Measurements from ENCODE around the gene ACVR1B.

The ACVR1B gene

GRCh38 chr12:51925346-51926063, 26.0 kb upstream of the ACVR1B start:
- H3K4me3 Mint-ChIP-seq, result no peak overlapping the region
- no peaks in the 10 kb centered on the region for H3K36me3 Mint-ChIP-seq (ENCODE audit: low read depth)
- H3K4me1 Mint-ChIP-seq (ENCODE audit: low read depth), result peaks cover 10% of the 10 kb centered on the region
- peaks cover 4% of the 10 kb centered on the region for H3K27me3 Mint-ChIP-seq
- H3K27ac Mint-ChIP-seq, result no peak overlapping the region
- no peaks in the 10 kb centered on the region for H3K9me3 Mint-ChIP-seq

GRCh38 chr12:51926064-51926632, 25.4 kb upstream of the ACVR1B start:
- H3K36me3 Mint-ChIP-seq (ENCODE audit: low read depth), result no peaks in the 10 kb centered on the region
- no peaks in the 10 kb centered on the region for H3K9me3 Mint-ChIP-seq
- H3K27ac Mint-ChIP-seq, result no peak overlapping the region
- peaks cover 10% of the 10 kb centered on the region for H3K4me1 Mint-ChIP-seq (ENCODE audit: low read depth)
- H3K4me3 Mint-ChIP-seq, result no peak overlapping the region
- peaks cover 4% of the 10 kb centered on the region for H3K27me3 Mint-ChIP-seq

- no peaks in the 10 kb centered on the region for H3K36me3 Mint-ChIP-seq (ENCODE audit: low read depth)
- no peak overlapping the region for H3K27ac Mint-ChIP-seq
- peaks cover 10% of the 10 kb centered on the region for H3K4me1 Mint-ChIP-seq (ENCODE audit: low read depth)
- H3K27me3 Mint-ChIP-seq, result peaks cover 4% of the 10 kb centered on the region
- H3K9me3 Mint-ChIP-seq, result no peaks in the 10 kb centered on the region
- no peak overlapping the region for H3K4me3 Mint-ChIP-seq
Observed at GRCh38 chr12:51926718-51927117, 24.8 kb upstream of the ACVR1B start.

GRCh38 chr12:51932218-51933076, 19.1 kb upstream of the ACVR1B start:
- H3K4me3 Mint-ChIP-seq, result no peak overlapping the region
- no peaks in the 10 kb centered on the region for H3K27me3 Mint-ChIP-seq
- H3K4me1 Mint-ChIP-seq (ENCODE audit: low read depth), result no peaks in the 10 kb centered on the region
- no peaks in the 10 kb centered on the region for H3K36me3 Mint-ChIP-seq (ENCODE audit: low read depth)
- H3K9me3 Mint-ChIP-seq, result no peaks in the 10 kb centered on the region
- no peak overlapping the region for H3K27ac Mint-ChIP-seq

- H3K9me3 Mint-ChIP-seq, result no peaks in the 10 kb centered on the region
- H3K36me3 Mint-ChIP-seq (ENCODE audit: low read depth), result no peaks in the 10 kb centered on the region
- H3K27me3 Mint-ChIP-seq, result no peaks in the 10 kb centered on the region
- H3K27ac Mint-ChIP-seq, result no peak overlapping the region
- no peaks in the 10 kb centered on the region for H3K4me1 Mint-ChIP-seq (ENCODE audit: low read depth)
- no peak overlapping the region for H3K4me3 Mint-ChIP-seq
Observed at GRCh38 chr12:51934080-51934479, 17.4 kb upstream of the ACVR1B start.

GRCh38 chr12:51937926-51938325, 13.6 kb upstream of the ACVR1B start:
- Mint-ChIP-seq H3K27ac (no peak overlapping the region), H3K36me3 (ENCODE audit: low read depth) (no peaks in the 10 kb centered on the region), H3K4me3 (no peak overlapping the region), H3K4me1 (ENCODE audit: low read depth) (no peaks in the 10 kb centered on the region), H3K9me3 (no peaks in the 10 kb centered on the region), H3K27me3 (no peaks in the 10 kb centered on the region)

- H3K27me3 Mint-ChIP-seq, result no peaks in the 10 kb centered on the region
- H3K27ac Mint-ChIP-seq, result no peak overlapping the region
- H3K9me3 Mint-ChIP-seq, result no peaks in the 10 kb centered on the region
- H3K36me3 Mint-ChIP-seq (ENCODE audit: low read depth), result no peaks in the 10 kb centered on the region
- H3K4me3 Mint-ChIP-seq, result no peak overlapping the region
- no peaks in the 10 kb centered on the region for H3K4me1 Mint-ChIP-seq (ENCODE audit: low read depth)
Observed at GRCh38 chr12:51938726-51939125, 12.8 kb upstream of the ACVR1B start.

GRCh38 chr12:51941011-51941581, 10.4 kb upstream of the ACVR1B start:
- H3K9me3 Mint-ChIP-seq, result peaks cover 12% of the 10 kb centered on the region
- peaks cover 4% of the 10 kb centered on the region for H3K27me3 Mint-ChIP-seq
- H3K4me1 Mint-ChIP-seq (ENCODE audit: low read depth), result no peaks in the 10 kb centered on the region
- H3K4me3 Mint-ChIP-seq, result no peak overlapping the region
- H3K27ac Mint-ChIP-seq, result no peak overlapping the region
- H3K36me3 Mint-ChIP-seq (ENCODE audit: low read depth), result peaks cover 4% of the 10 kb centered on the region

- no peaks in the 10 kb centered on the region for H3K4me1 Mint-ChIP-seq (ENCODE audit: low read depth)
- peaks cover 12% of the 10 kb centered on the region for H3K9me3 Mint-ChIP-seq
- no peak overlapping the region for H3K27ac Mint-ChIP-seq
- peaks cover 4% of the 10 kb centered on the region for H3K36me3 Mint-ChIP-seq (ENCODE audit: low read depth)
- H3K27me3 Mint-ChIP-seq, result peaks cover 4% of the 10 kb centered on the region
- no peak overlapping the region for H3K4me3 Mint-ChIP-seq
Observed at GRCh38 chr12:51941604-51942003, 9.9 kb upstream of the ACVR1B start.

- Mint-ChIP-seq H3K4me3 (no peak overlapping the region), H3K27ac (no peak overlapping the region), H3K36me3 (ENCODE audit: low read depth) (peaks cover 4% of the 10 kb centered on the region), H3K9me3 (peaks cover 12% of the 10 kb centered on the region), H3K4me1 (ENCODE audit: low read depth) (no peaks in the 10 kb centered on the region), H3K27me3 (peaks cover 4% of the 10 kb centered on the region)
Observed at GRCh38 chr12:51942056-51942455, 9.4 kb upstream of the ACVR1B start.

- H3K36me3 Mint-ChIP-seq (ENCODE audit: low read depth), result peaks cover 4% of the 10 kb centered on the region
- H3K4me1 Mint-ChIP-seq (ENCODE audit: low read depth), result no peaks in the 10 kb centered on the region
- H3K27ac Mint-ChIP-seq, result no peak overlapping the region
- peaks cover 4% of the 10 kb centered on the region for H3K27me3 Mint-ChIP-seq
- no peak overlapping the region for H3K4me3 Mint-ChIP-seq
- peaks cover 12% of the 10 kb centered on the region for H3K9me3 Mint-ChIP-seq
Observed at GRCh38 chr12:51942501-51943000, 8.9 kb upstream of the ACVR1B start.

GRCh38 chr12:51943346-51943745, 8.2 kb upstream of the ACVR1B start:
- Mint-ChIP-seq H3K4me3 (no peak overlapping the region), H3K27me3 (peaks cover 4% of the 10 kb centered on the region), H3K9me3 (peaks cover 12% of the 10 kb centered on the region)

GRCh38 chr12:51944608-51945233, 6.8 kb upstream of the ACVR1B start:
- Mint-ChIP-seq H3K36me3 (ENCODE audit: low read depth) (peaks cover 4% of the 10 kb centered on the region), H3K27ac (no peak overlapping the region), H3K9me3 (peaks cover 12% of the 10 kb centered on the region), H3K27me3 (peaks cover 10% of the 10 kb centered on the region), H3K4me3 (no peak overlapping the region), H3K4me1 (ENCODE audit: low read depth) (no peaks in the 10 kb centered on the region)

More at GRCh38 chr12:51943346-51943745, 8.2 kb upstream of the ACVR1B start:
- H3K4me1 Mint-ChIP-seq (ENCODE audit: low read depth), result no peaks in the 10 kb centered on the region
- peaks cover 4% of the 10 kb centered on the region for H3K36me3 Mint-ChIP-seq (ENCODE audit: low read depth)
- no peak overlapping the region for H3K27ac Mint-ChIP-seq

GRCh38 chr12:51947246-51947996, 4.1 kb upstream of the ACVR1B start:
- no peak overlapping the region for H3K4me3 Mint-ChIP-seq
- peaks cover 4% of the 10 kb centered on the region for H3K36me3 Mint-ChIP-seq (ENCODE audit: low read depth)
- peaks cover 12% of the 10 kb centered on the region for H3K9me3 Mint-ChIP-seq
- peaks cover 1% of the 10 kb centered on the region for H3K4me1 Mint-ChIP-seq (ENCODE audit: low read depth)
- no peak overlapping the region for H3K27ac Mint-ChIP-seq
- H3K27me3 Mint-ChIP-seq, result peaks cover 16% of the 10 kb centered on the region
